CD14-positive monocyte (primary cell): Measurements from ENCODE around the gene SCNN1B. TPM values are rescaled to one million over a fixed set of nuclear protein-coding genes. Genes with fewer than 3 reads are reported as not detected.

Source experiments
- DNase-seq, 3 donors: peaks; one replicate each; pipeline ENCODE4 v3.0.0-alpha.2; 2011 to 2022
- H2AFZ ChIP-seq: 2 replicates; pipeline ENCODE4 v1.6.0; 2012; ENCODE audit warnings: mild to moderate bottlenecking, low read depth, low read length, inconsistent platforms; ENCODE audit not compliant: insufficient read depth, poor library complexity, severe bottlenecking
- H3K27ac ChIP-seq, 2 donors: 1 replicate in 1 of 2; 2 replicates in 1 of 2; pipeline ENCODE4 v1.5.1; 2012 to 2013; ENCODE audit warnings: low read length in 2 of 2, control low read depth in 1 of 2, inconsistent platforms in 1 of 2, low read depth in 1 of 2, mild to moderate bottlenecking in 1 of 2
- H3K27me3 ChIP-seq, 2 donors: one replicate each; pipeline versions ENCODE4 v1.6.0 to v1.6.1; 2011 to 2013; ENCODE audit warnings: low read length in 2 of 2; ENCODE audit not compliant: control insufficient read depth in 2 of 2, insufficient read depth in 2 of 2
- H3K36me3 ChIP-seq, 2 donors: replicated peaks in 1 of 2; 1 replicate in 1 of 2; 2 replicates in 1 of 2; pipeline versions ENCODE4 v1.5.1 to v1.6.1; 2012 to 2013; ENCODE audit warnings: low read length in 2 of 2, control low read depth in 1 of 2, inconsistent platforms in 1 of 2, mild to moderate bottlenecking in 1 of 2; ENCODE audit not compliant: insufficient read depth in 2 of 2, control insufficient read depth in 1 of 2
- H3K4me1 ChIP-seq, 2 donors: 1 replicate in 1 of 2; 2 replicates in 1 of 2; pipeline versions ENCODE4 v1.5.1 to v1.6.1; 2012 to 2013; ENCODE audit warnings: low read length in 2 of 2, control low read depth in 1 of 2, inconsistent platforms in 1 of 2, mild to moderate bottlenecking in 1 of 2, moderate library complexity in 1 of 2; ENCODE audit not compliant: insufficient read depth in 2 of 2, control insufficient read depth in 1 of 2
- H3K4me2 ChIP-seq: replicated peaks from 2 replicates; pipeline ENCODE3; 2012; ENCODE audit warnings: low read length, moderate library complexity, mild to moderate bottlenecking; ENCODE audit not compliant: poor library complexity, severe bottlenecking; ENCODE audit errors: extremely low read depth
- H3K4me3 ChIP-seq, 3 experiments: fragments of 200-600 bp in 1 of 3; sonication (generic) in 1 of 3; replicated peaks in 1 of 3; 1 replicate in 2 of 3; 2 replicates in 1 of 3; pipeline ENCODE4 v1.5.1; 2011 to 2013; ENCODE audit warnings: low read length in 3 of 3, mild to moderate bottlenecking in 3 of 3, control low read depth in 2 of 3, low read depth in 2 of 3, inconsistent platforms in 1 of 3, moderate library complexity in 1 of 3
- H3K79me2 ChIP-seq: 2 replicates; pipeline ENCODE4 v1.6.0; 2012; ENCODE audit warnings: mild to moderate bottlenecking, control low read depth, inconsistent platforms, low read length, moderate library complexity; ENCODE audit not compliant: insufficient read depth
- H3K9ac ChIP-seq: 2 replicates; pipeline ENCODE4 v1.6.0; 2017; ENCODE audit warnings: low read length, mild to moderate bottlenecking; ENCODE audit not compliant: insufficient read depth, poor library complexity, severe bottlenecking
- H3K9me3 ChIP-seq, 2 donors: replicated peaks in 1 of 2; 1 replicate in 1 of 2; 2 replicates in 1 of 2; pipeline versions ENCODE4 v1.5.1 to v1.6.1; 2012 to 2013; ENCODE audit warnings: low read length in 2 of 2, control low read depth in 1 of 2; ENCODE audit not compliant: control insufficient read depth in 1 of 2, insufficient read depth in 1 of 2
- H4K20me1 ChIP-seq: 2 replicates; pipeline ENCODE4 v1.6.0; 2012; ENCODE audit warnings: mild to moderate bottlenecking, low read length, control low read depth, moderate library complexity; ENCODE audit not compliant: insufficient read depth
- H3K27ac Mint-ChIP-seq, 7 donors: one replicate each; pipeline ENCODE4 v1.8.0; 2020; ENCODE audit warnings: mild to moderate bottlenecking in 7 of 7, mixed read lengths in 7 of 7, moderate library complexity in 6 of 7, inconsistent platforms in 2 of 7
- H3K27me3 Mint-ChIP-seq, 3 donors: one replicate each; pipeline ENCODE4 v1.8.0; 2021 to 2022; ENCODE audit warnings: low read depth in 3 of 3, mild to moderate bottlenecking in 3 of 3, mixed read lengths in 3 of 3, moderate library complexity in 3 of 3, inconsistent platforms in 1 of 3
- H3K36me3 Mint-ChIP-seq, 2 donors: one replicate each; pipeline ENCODE4 v1.8.0; 2020; ENCODE audit warnings: mixed read lengths in 2 of 2, inconsistent platforms in 1 of 2, mild to moderate bottlenecking in 1 of 2
- H3K4me1 Mint-ChIP-seq: one replicate; pipeline ENCODE4 v1.8.0; 2020; ENCODE audit warnings: mild to moderate bottlenecking, mixed read lengths
- H3K4me3 Mint-ChIP-seq, 2 donors: one replicate each; pipeline ENCODE4 v1.8.0; 2020; ENCODE audit warnings: mild to moderate bottlenecking in 2 of 2, mixed read lengths in 2 of 2, moderate library complexity in 1 of 2
- H3K9me3 Mint-ChIP-seq, 7 donors: one replicate each; pipeline ENCODE4 v1.8.0; 2020 to 2022; ENCODE audit warnings: mixed read lengths in 7 of 7, mild to moderate bottlenecking in 6 of 7, moderate library complexity in 6 of 7, inconsistent platforms in 2 of 7
- WGBS: methylation state at CpG from one replicate; pipeline ENCODE4 v1.1.5; 2013; ENCODE audit warnings: missing lambda C conversion rate; ENCODE audit not compliant: insufficient coverage; 5-methylcytosine and 5-hydroxymethylcytosine counted together
- intact Hi-C, 2 donors: fragments of 100-400 bp; cut with micrococcal nuclease; formaldehyde crosslinking; loops; one replicate each; pipeline versions ENCODE4 v1.15.0 to v1.15.1; 2023
- polyA plus RNA-seq, 3 donors: library from polyadenylated mRNA; depleted of rRNA in 1 of 3; unstranded in 2 of 3; stranded (reverse) in 1 of 3; fragments of 300-500 nt in 2 of 3; fragments of >200 nt in 1 of 3; fragmentation: Illumina TruSeq in 2 of 3; gene quantifications; 1 replicate in 2 of 3; 2 replicates in 1 of 3; pipeline ENCODE4 v1.2.3, GENCODE V29; 2012 to 2021
- TF ChIP-seq, protein P1 (sequence below): fragments of 200-600 bp; IDR thresholded peaks from one replicate; pipeline ENCODE4 v1.8.0; 2022; ENCODE audit warnings: antibody characterized with exemption, mild to moderate bottlenecking

The SCNN1B gene
- polyA plus RNA-seq, 3 donors = not detected

- Histone ChIP-seq H3K4me3 (no peak overlapping the region), H3K4me1 (no peaks in the 10 kb centered on the region), H3K27me3 (no peaks in the 10 kb centered on the region), H3K27ac (no peak overlapping the region), H3K4me2 (no peak overlapping the region), H3K9me3 (no peaks in the 10 kb centered on the region), H4K20me1 (no peaks in the 10 kb centered on the region), H2AFZ (no peak overlapping the region), H3K79me2 (no peaks in the 10 kb centered on the region), H3K36me3 (no peaks in the 10 kb centered on the region), H3K9ac (no peak overlapping the region)
- WGBS = 83% methylated on average over 3 of the region's 4 CpGs
- no peaks in the 10 kb centered on the region for H3K4me1 Mint-ChIP-seq
- peaks cover 0 to 2% (median 0%) of the 10 kb centered on the region in 7 donors for H3K9me3 Mint-ChIP-seq
- H3K36me3 Mint-ChIP-seq = no peaks in the 10 kb centered on the region
- no peak overlapping the region for H3K27ac Mint-ChIP-seq
- no peak overlapping the region for H3K4me3 Mint-ChIP-seq
- TF ChIP-seq, protein P1, sequence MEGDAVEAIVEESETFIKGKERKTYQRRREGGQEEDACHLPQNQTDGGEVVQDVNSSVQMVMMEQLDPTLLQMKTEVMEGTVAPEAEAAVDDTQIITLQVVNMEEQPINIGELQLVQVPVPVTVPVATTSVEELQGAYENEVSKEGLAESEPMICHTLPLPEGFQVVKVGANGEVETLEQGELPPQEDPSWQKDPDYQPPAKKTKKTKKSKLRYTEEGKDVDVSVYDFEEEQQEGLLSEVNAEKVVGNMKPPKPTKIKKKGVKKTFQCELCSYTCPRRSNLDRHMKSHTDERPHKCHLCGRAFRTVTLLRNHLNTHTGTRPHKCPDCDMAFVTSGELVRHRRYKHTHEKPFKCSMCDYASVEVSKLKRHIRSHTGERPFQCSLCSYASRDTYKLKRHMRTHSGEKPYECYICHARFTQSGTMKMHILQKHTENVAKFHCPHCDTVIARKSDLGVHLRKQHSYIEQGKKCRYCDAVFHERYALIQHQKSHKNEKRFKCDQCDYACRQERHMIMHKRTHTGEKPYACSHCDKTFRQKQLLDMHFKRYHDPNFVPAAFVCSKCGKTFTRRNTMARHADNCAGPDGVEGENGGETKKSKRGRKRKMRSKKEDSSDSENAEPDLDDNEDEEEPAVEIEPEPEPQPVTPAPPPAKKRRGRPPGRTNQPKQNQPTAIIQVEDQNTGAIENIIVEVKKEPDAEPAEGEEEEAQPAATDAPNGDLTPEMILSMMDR = no peak
- H3K27me3 Mint-ChIP-seq = peaks cover 5 to 16% (median 16%) of the 10 kb centered on the region in 3 donors
- no peak for DNase-seq
- intact Hi-C loops = no loop called here
Observed at GRCh38 chr16:23327836-23328235, 25.7 kb downstream of the SCNN1B start.

GRCh38 chr16:23330161-23330560 lies 28.1 kb downstream of the SCNN1B start:
- Histone ChIP-seq H2AFZ (no peak overlapping the region), H3K9me3 (no peaks in the 10 kb centered on the region), H3K36me3 (no peaks in the 10 kb centered on the region), H3K27ac (no peak overlapping the region), H3K4me2 (no peak overlapping the region), H3K9ac (no peak overlapping the region), H3K4me1 (no peaks in the 10 kb centered on the region), H3K79me2 (no peaks in the 10 kb centered on the region), H3K27me3 (no peaks in the 10 kb centered on the region), H4K20me1 (no peaks in the 10 kb centered on the region), H3K4me3 (no peak overlapping the region)
- Mint-ChIP-seq H3K4me3 (no peak overlapping the region), H3K9me3 (peaks cover 0 to 2% (median 0%) of the 10 kb centered on the region in 7 donors), H3K27me3 (peaks cover 4 to 13% (median 11%) of the 10 kb centered on the region in 3 donors), H3K27ac (no peak overlapping the region), H3K4me1 (no peaks in the 10 kb centered on the region), H3K36me3 (no peaks in the 10 kb centered on the region)
- intact Hi-C loops = no loop called here
- WGBS = 83% methylated on average over 8 of the region's 8 CpGs
- no peak for DNase-seq
- TF ChIP-seq, protein P1 = no peak
